ENCODE measurements around the gene TAPT1. TPM values are rescaled to one million over a fixed set of nuclear protein-coding genes. Genes with fewer than 3 reads are reported as not detected.

The TAPT1 gene
- total RNA-seq, 2 donors from 2014 or later = 32.3 to 35.2 TPM

DNA sequence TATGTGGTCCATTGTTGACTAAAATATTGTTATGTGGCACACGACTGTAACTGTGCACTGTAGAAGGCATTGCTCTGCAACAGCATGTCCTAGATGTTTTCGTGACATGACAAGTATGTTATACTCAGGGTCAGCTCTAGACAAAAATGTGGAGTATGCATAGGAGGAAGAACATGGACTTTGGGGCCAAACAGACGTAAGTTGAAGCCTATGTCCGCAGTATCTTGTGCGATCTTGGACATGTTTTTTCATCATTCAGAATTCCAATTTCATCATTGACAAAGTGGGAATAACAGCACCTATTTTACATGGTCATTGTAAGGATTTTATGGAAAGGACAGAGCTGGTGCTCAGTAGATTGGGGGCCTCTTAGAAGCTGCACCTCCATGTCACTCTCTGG lies 114.7 kb downstream of the TAPT1 start:
- H3K4me3 ChIP-seq = no peak overlapping the region
- DNase-seq = no peak
- no peak overlapping the region for H3K9ac ChIP-seq (ENCODE audit: low read depth in 2 of 2, low read length in 2 of 2)
- H3K9me3 ChIP-seq = no peaks in the 10 kb centered on the region
- no peaks in the 10 kb centered on the region for H3K36me3 ChIP-seq
- H3K27ac ChIP-seq = no peak overlapping the region
- intact Hi-C loops (cut with DNase I) = no loop called here
- H3K4me1 ChIP-seq = no peaks in the 10 kb centered on the region
- TF ChIP-seq, protein P1, sequence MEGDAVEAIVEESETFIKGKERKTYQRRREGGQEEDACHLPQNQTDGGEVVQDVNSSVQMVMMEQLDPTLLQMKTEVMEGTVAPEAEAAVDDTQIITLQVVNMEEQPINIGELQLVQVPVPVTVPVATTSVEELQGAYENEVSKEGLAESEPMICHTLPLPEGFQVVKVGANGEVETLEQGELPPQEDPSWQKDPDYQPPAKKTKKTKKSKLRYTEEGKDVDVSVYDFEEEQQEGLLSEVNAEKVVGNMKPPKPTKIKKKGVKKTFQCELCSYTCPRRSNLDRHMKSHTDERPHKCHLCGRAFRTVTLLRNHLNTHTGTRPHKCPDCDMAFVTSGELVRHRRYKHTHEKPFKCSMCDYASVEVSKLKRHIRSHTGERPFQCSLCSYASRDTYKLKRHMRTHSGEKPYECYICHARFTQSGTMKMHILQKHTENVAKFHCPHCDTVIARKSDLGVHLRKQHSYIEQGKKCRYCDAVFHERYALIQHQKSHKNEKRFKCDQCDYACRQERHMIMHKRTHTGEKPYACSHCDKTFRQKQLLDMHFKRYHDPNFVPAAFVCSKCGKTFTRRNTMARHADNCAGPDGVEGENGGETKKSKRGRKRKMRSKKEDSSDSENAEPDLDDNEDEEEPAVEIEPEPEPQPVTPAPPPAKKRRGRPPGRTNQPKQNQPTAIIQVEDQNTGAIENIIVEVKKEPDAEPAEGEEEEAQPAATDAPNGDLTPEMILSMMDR (IDR thresholded peaks at IDR 0.05) = no peak
- H3K27me3 ChIP-seq = no peaks in the 10 kb centered on the region

DNA sequence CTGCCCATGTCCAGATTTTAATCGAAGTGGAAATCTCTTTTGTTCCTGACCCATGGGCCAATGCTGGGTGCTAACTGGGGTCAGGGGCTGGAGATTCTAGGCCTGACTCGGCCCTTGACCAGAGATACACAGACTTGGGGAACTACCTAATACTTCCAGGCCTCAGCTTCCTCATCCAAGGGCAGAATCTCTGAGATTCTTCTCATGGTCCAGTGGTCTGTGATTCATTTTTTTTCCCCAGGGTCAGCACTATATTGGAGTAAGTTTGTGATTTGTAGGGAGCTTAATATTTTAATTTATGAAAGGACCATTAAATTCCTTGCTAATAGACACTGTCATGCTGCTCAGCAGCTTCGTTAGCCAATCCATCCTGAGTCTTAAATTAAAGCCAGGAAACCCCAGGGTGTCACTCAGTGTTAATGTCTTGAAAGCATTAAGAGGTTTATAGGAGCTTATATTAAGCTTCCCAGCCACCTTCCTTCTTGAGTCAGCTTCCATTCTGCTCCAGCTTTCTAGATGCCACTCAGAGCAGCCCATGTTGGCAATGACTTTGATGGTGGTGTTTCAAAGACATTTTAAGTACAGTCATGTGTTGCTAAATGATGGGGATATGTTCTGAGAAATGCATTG lies 115.5 kb downstream of the TAPT1 start:
- no peaks in the 10 kb centered on the region for H3K36me3 ChIP-seq
- H3K4me3 ChIP-seq = no peak overlapping the region
- intact Hi-C loops (cut with DNase I) = no loop called here

More for the DNA sequence above, 115.5 kb downstream of the TAPT1 start:
- Histone ChIP-seq H3K9ac (ENCODE audit: low read depth in 2 of 2, low read length in 2 of 2) (no peak overlapping the region), H3K9me3 (no peaks in the 10 kb centered on the region), H3K4me1 (no peaks in the 10 kb centered on the region), H3K27ac (no peak overlapping the region), H3K27me3 (no peaks in the 10 kb centered on the region)
- TF ChIP-seq, protein P1 (IDR thresholded peaks at IDR 0.05) = no peak
- no peak for DNase-seq

Other genes starting within 250 kb of the TAPT1 start
- 10 to 100 TPM; 34.3 to 63.9 TPM for gene PROM1, start 142.4 kb downstream of the TAPT1 start, total RNA-seq